Coronary artery (tissue), 2 donors: Measurements from ENCODE around the gene LRIT1.

Experiments
- DNase-seq: peaks from one replicate; pipeline ENCODE4 v3.0.0-alpha.2; 2017; ENCODE audit warnings: low spot score
- H3K27ac ChIP-seq, 2 donors: fragments of 200-600 bp; sonication (generic); one replicate each; pipeline ENCODE4 v1.5.1; 2016 to 2019
- H3K4me3 ChIP-seq: fragments of 200-600 bp; sonication (generic); 2 replicates; pipeline ENCODE4 v1.5.1; 2016; ENCODE audit warnings: mild to moderate bottlenecking, moderate library complexity
- TF ChIP-seq, protein P1 (sequence below): fragments of 200-600 bp; sonication (generic); IDR thresholded peaks from one replicate; pipeline ENCODE4 v1.5.1; 2019; ENCODE audit warnings: antibody characterized with exemption

The LRIT1 gene

DNA sequence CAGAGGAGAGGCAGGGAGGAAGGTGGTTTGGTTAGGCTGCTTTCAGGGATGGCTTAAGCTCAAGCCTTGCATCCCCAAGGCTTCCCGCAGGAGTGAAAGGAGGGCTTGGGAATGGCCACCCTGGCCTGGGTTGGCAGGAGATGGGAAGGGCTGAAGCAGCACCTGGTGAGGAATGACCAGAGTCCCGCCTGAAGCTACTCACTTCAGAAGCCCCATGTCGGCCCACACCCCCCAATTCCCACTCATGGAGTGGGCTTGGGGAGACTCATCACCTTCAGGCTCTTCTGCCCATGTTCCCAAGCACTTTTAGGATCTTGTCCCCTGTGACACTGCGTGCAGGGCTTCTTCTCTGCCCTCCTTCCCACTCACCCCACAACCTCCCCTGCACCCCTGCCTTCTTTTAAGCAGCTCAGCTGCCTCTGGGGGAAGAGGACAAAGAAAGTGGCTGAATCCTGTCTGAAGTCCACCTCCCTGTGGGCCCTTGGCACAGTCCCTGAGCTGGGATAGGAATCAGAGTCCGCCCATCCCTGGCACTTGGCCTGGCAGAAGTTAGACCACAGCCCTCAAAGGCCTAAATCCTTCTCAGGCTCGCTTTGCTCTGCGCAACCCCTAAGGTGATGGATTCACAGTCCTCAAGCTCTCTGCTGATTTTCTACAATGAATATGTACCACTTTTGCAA, 20.0 kb upstream of the LRIT1 start:
- Histone ChIP-seq H3K27ac (no peak overlapping the region), H3K4me3 (no peak overlapping the region)
- TF ChIP-seq, protein P1, sequence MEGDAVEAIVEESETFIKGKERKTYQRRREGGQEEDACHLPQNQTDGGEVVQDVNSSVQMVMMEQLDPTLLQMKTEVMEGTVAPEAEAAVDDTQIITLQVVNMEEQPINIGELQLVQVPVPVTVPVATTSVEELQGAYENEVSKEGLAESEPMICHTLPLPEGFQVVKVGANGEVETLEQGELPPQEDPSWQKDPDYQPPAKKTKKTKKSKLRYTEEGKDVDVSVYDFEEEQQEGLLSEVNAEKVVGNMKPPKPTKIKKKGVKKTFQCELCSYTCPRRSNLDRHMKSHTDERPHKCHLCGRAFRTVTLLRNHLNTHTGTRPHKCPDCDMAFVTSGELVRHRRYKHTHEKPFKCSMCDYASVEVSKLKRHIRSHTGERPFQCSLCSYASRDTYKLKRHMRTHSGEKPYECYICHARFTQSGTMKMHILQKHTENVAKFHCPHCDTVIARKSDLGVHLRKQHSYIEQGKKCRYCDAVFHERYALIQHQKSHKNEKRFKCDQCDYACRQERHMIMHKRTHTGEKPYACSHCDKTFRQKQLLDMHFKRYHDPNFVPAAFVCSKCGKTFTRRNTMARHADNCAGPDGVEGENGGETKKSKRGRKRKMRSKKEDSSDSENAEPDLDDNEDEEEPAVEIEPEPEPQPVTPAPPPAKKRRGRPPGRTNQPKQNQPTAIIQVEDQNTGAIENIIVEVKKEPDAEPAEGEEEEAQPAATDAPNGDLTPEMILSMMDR, result no peak
- DNase-seq, result no peak

DNA sequence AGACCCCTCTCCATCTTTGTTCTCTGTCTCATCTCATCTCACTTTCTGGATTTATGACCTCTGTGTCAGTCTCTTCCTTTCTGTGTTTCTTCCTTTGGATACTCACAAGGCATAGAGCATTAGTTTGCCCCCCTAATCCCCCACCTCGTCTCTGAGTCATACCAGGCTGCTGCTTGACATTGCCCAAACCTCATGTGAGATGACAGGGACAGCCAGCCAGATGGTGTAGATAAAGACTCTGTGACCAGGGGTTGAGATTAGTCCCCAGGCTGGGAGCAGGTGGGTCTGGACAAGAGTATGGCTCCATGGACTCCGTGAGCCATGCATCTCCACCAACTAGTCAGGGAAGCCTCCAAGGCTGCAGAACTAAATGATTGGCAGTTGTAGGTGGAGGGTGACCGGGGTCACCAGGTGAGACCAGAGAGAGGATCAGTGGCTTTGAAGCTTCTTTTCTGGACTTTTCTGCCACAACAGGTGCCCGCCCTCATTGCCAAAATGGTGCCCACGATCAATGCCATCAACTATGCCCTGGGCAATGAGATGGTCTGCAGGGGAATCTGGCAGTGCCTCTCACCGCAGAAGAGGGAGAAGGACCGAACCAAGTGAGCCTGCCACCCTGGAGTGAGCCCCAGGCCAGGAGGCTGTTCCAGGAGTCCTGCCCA, 16.8 kb upstream of the LRIT1 start:
- H3K4me3 ChIP-seq, result no peak overlapping the region
- DNase-seq, result no peak
- TF ChIP-seq, protein P1, result no peak

DNA sequence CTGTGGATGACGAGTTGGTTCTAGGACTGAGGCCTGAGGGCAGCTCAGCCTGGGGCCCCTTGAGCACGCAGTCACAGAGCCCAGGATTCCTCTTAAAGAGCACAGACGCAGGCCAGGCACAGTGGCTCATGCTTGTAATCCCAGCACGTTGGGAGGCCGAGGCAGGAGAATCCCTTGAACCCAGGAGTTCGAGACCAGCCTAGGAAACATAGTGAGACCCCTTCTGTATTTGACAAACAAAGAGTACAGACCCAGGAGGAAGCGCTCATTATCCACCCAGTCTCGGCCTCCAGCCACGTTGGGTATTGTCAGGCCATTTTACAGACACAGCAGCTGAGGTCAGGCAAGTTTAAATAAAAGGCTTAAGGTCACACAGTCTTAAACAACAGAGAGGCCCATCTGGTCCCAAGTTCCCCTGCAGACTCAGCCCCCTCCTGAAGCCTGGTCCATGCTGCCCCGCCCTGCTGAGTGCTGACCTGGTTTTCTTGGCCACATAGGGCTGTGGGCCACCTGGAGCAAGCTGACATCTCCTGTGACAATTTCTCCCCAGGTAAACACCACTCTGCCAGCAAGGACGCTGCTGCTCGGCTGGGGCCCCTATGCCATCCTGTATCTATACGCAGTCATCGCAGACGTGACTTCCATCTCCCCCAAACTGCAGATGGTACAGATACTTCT, 16.1 kb upstream of the LRIT1 start:
- no peak for DNase-seq
- TF ChIP-seq, protein P1, result no peak
- peak overlapping the region; percentile 15 for H3K4me3 ChIP-seq

More for the DNA sequence above, 16.8 kb upstream of the LRIT1 start:
- H3K27ac ChIP-seq, result no peak overlapping the region

DNA sequence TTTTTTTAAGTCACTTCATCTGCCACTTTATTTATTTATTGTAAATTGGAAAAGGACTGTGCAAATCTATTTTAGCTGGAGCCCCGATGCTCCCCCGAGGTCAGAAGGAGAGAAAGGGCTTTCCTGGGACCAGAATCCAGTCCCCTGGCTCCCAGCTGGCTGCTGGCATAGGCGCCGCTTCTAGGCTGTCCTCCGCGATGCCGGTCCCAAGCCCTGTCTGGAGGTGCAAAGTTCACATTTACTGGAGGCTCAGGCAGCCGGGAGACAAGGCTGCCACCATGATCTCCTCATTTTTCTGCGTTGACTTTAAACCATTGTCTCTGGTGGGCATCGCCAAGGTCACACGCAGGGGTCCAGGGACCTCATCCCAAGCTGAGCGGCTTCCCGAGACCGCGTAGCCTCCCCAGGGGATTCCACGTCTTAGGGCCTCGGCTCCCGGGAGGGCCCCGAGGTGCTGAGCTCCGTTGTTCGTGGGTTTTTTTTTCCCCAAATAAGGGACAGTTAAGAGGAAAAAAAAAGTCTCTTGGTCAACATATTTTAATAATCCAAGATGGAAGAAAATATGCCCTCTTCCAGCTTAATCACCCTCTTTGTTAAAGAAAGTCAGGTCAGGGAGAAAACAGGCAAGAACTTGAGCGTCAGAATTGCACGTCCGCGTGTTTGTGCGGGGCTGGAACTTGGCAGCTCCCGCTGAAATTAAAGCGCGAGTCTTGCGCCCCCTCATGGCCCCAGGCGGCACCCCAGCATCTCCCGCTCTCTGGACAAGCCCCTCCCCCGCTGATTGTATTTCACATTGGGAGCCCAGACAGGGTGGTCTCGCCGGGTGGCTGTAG, 15.4 kb upstream of the LRIT1 start:
- no peak for DNase-seq
- H3K27ac ChIP-seq, result no peak overlapping the region

More for the DNA sequence above, 16.1 kb upstream of the LRIT1 start:
- H3K27ac ChIP-seq, result no peak overlapping the region

DNA sequence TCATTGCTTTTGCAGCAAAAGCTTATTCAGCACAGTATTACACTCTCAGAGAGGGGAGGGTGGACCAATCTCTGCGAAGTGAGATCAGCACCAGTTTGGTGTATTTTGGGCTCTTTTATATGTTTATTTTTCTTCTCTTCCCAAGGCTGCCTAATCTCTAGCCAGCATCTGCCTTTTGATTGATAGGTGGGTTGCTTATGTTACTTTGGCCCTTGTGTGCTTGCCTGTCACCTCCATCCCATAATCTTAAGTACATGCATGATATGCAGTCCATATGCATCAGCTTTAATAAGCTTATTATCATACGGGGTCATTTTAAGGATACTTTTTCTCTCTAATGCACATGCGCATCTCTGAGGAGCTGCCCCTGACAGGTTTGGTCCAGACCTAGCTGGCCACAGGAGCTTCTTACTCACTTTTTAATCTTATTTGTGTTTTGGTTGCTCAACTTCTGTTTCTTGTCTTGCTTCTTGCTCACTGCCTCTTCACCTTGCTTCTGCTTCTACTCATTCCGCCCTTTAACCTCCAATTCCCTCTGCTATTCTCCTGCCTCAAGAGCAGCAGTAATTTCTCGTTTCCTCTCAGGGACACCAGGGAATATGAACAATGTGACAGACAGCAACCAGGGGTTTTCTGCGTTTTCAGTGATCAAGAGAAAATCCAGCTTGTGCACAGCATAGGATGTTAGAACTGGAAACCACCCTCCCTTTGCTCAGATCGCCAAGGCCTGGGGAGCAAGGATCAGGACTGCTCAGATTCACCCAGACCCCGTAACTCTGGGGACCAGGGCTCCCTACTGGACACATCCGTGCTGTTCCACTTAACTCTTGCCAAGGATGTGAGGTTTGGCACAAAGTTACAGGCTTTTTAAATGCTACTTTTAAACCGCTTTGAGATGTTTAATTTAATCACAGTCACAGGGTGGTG, 13.5 kb upstream of the LRIT1 start:
- TF ChIP-seq, protein P1, result no peak
- DNase-seq, result no peak
- Histone ChIP-seq H3K4me3 (no peak overlapping the region), H3K27ac (no peak overlapping the region)

More for the DNA sequence above, 15.4 kb upstream of the LRIT1 start:
- TF ChIP-seq, protein P1, result no peak
- H3K4me3 ChIP-seq, result peak overlapping the region; percentile 15

DNA sequence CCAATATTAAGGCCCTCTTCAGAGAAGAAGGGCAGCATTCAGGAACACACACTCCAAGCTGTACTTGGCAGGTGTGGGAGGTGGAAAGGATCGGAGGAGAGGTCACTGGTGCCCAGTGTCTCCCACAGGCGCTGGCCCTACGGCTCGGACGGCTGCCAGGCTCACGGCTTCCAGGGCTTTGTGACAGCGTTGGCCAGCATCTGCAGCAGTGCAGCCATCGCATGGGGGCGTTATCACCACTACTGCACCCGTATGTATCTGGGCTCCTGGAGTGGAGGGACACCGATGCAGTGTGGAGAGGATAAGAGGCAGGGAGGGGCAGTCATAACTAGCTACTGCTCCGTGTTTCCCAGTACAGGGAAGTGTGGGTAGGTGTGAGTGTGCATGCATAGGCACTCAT, 7.4 kb upstream of the LRIT1 start:
- DNase-seq, result no peak
- no peak overlapping the region for H3K4me3 ChIP-seq
- TF ChIP-seq, protein P1, result no peak
- no peak overlapping the region for H3K27ac ChIP-seq
